ENCODE results near the gene CXCL16. TPM values are rescaled to one million over a fixed set of nuclear protein-coding genes. Genes with fewer than 3 reads are reported as not detected.
"Not testable (repeated sequence)": the region's sequence is repeated elsewhere in the genome, so short reads cannot be mapped to it uniquely, and the experiment has no call there.

Gene CXCL16
- total RNA-seq, 1 donor from 2014 or later = 32.3 TPM

- TF ChIP-seq CTCF (conservative IDR thresholded peaks at IDR 0.05; ENCODE audit: low read depth, low read length) = no peak
- no peak overlapping the region for H3K4me3 ChIP-seq (ENCODE audit: low read depth, low read length)
- DNase-seq (ENCODE audit: low read depth) = no peak
These were observed 43.3 kb downstream of the CXCL16 start for GRCh38 chr17:4696437-4696805.

GRCh38 chr17:4693416-4693815 is 46.3 kb downstream of the CXCL16 start:
- DNase-seq (ENCODE audit: low read depth) = no peak
- TF ChIP-seq CTCF (conservative IDR thresholded peaks at IDR 0.05; ENCODE audit: low read depth, low read length) = no peak
- H3K4me3 ChIP-seq (ENCODE audit: low read depth, low read length) = no peak overlapping the region

- no peak for TF ChIP-seq CTCF (conservative IDR thresholded peaks at IDR 0.05; ENCODE audit: low read depth, low read length)
- DNase-seq (ENCODE audit: low read depth) = no peak
- no peak overlapping the region for H3K4me3 ChIP-seq (ENCODE audit: low read depth, low read length)
These were observed 48.0 kb downstream of the CXCL16 start for GRCh38 chr17:4691686-4692085.

- no peak overlapping the region for H3K4me3 ChIP-seq (ENCODE audit: low read depth, low read length)
- no peak for TF ChIP-seq CTCF (conservative IDR thresholded peaks at IDR 0.05; ENCODE audit: low read depth, low read length)
- no peak for DNase-seq (ENCODE audit: low read depth)
These were observed 49.0 kb downstream of the CXCL16 start for GRCh38 chr17:4690745-4691144.

- DNase-seq (ENCODE audit: low read depth) = not testable (repeated sequence)
These were observed 49.9 kb downstream of the CXCL16 start for GRCh38 chr17:4689872-4690271.

GRCh38 chr17:4683739-4684138 is 56.0 kb downstream of the CXCL16 start:
- not testable (repeated sequence) for DNase-seq (ENCODE audit: low read depth); H3K4me3 ChIP-seq (ENCODE audit: low read depth, low read length)

More at GRCh38 chr17:4689872-4690271, 49.9 kb downstream of the CXCL16 start:
- not testable (repeated sequence) for H3K4me3 ChIP-seq (ENCODE audit: low read depth, low read length)

Other genes with a start within 250 kb of the CXCL16 start
- gene SPNS2, start 241.0 kb downstream of the CXCL16 start, total RNA-seq = 110 and 162 TPM in 2 replicates
- gene MYBBP1A, start 184.5 kb downstream of the CXCL16 start, total RNA-seq = 70.9 and 140 TPM in 2 replicates
- 0.80 and 0.86 TPM in 2 replicates for gene GGT6, start 179.4 kb downstream of the CXCL16 start, total RNA-seq
- gene SMTNL2, start 155.4 kb downstream of the CXCL16 start, total RNA-seq = 0.07 and 1.3 TPM in 2 replicates
- 0.14 TPM in 1 of 2 replicates, not detected in the other for gene ALOX15, start 98.2 kb downstream of the CXCL16 start, total RNA-seq
- 25.8 and 55.9 TPM in 2 replicates for gene PELP1, start 35.8 kb downstream of the CXCL16 start, total RNA-seq
- gene ARRB2, start 29.3 kb downstream of the CXCL16 start, total RNA-seq = 19.9 and 20.0 TPM in 2 replicates
- gene MED11, start 8.5 kb downstream of the CXCL16 start, total RNA-seq = 26.6 and 27.2 TPM in 2 replicates
- 0.36 and 1.5 TPM in 2 replicates for gene ZMYND15, start 95 bp downstream of the CXCL16 start, total RNA-seq
- gene TM4SF5, start 32.0 kb upstream of the CXCL16 start, total RNA-seq = not detected in 2 replicates
- not detected in 2 replicates for gene VMO1, start 46.4 kb upstream of the CXCL16 start, total RNA-seq
- not detected in 2 replicates for gene GLTPD2, start 49.0 kb upstream of the CXCL16 start, total RNA-seq
- 264 and 337 TPM in 2 replicates for gene PSMB6, start 56.2 kb upstream of the CXCL16 start, total RNA-seq
- gene PLD2, start 67.2 kb upstream of the CXCL16 start, total RNA-seq = 15.7 and 19.5 TPM in 2 replicates
- gene MINK1, start 93.4 kb upstream of the CXCL16 start, total RNA-seq = 20.5 and 39.9 TPM in 2 replicates
- 1.3 and 1.4 TPM in 2 replicates for gene C17orf107, start 159.6 kb upstream of the CXCL16 start, total RNA-seq
- gene CHRNE, start 163.2 kb upstream of the CXCL16 start, total RNA-seq = 1.0 TPM in 1 of 2 replicates, not detected in the other
- not detected in 2 replicates for gene GP1BA, start 192.3 kb upstream of the CXCL16 start, total RNA-seq
- gene SLC25A11, start 200.1 kb upstream of the CXCL16 start, total RNA-seq = 45.5 and 72.9 TPM in 2 replicates
- gene RNF167, start 200.3 kb upstream of the CXCL16 start, total RNA-seq = 49.0 and 55.1 TPM in 2 replicates
- 1,802 and 2,074 TPM in 2 replicates for gene PFN1, start 208.6 kb upstream of the CXCL16 start, total RNA-seq
- gene ENO3, start 211.2 kb upstream of the CXCL16 start, total RNA-seq = 0.43 and 2.0 TPM in 2 replicates
- gene SPAG7, start 227.9 kb upstream of the CXCL16 start, total RNA-seq = 67.7 and 80.8 TPM in 2 replicates
- 10.6 and 16.7 TPM in 2 replicates for gene CAMTA2, start 247.7 kb upstream of the CXCL16 start, total RNA-seq